HG03060 (cell line): ENCODE measurements around the gene MAGED2.
"Not testable (repeated sequence)": the region's sequence is repeated elsewhere in the genome, so short reads cannot be mapped to it uniquely, and the experiment has no call there.

Experiments
- ATAC-seq: cut with Tn5 transposase; IDR thresholded peaks from one replicate; pipeline ENCODE4 v1.9.1; 2021; ENCODE audit warnings: low read depth, moderate number of reproducible peaks; ENCODE audit not compliant: unreplicated experiment

Gene MAGED2

GRCh38 chrX:54807524-54808108 is at the start of gene MAGED2:
Gene MAGED2 (plus strand): TSS chrX:54807745. CDS start chrX:54809332, 1,587 bp downstream.
- ATAC-seq, result no peak

- ATAC-seq, result no peak
Observed at GRCh38 chrX:54758114-54759055, 49.2 kb upstream of the MAGED2 start.

- not testable (repeated sequence) for ATAC-seq
Observed at GRCh38 chrX:54774391-54775094, 33.0 kb upstream of the MAGED2 start.

GRCh38 chrX:54776061-54776460 is 31.5 kb upstream of the MAGED2 start:
- ATAC-seq, result no peak

GRCh38 chrX:54776987-54777672 is 30.4 kb upstream of the MAGED2 start:
- ATAC-seq, result no peak

GRCh38 chrX:54785901-54786300 is 21.6 kb upstream of the MAGED2 start:
- no peak for ATAC-seq

GRCh38 chrX:54786967-54787366 is 20.6 kb upstream of the MAGED2 start:
- no peak for ATAC-seq

- ATAC-seq, result no peak
Observed at GRCh38 chrX:54788446-54788845, 19.1 kb upstream of the MAGED2 start.

GRCh38 chrX:54789405-54789804 is 18.1 kb upstream of the MAGED2 start:
- ATAC-seq, result not testable (repeated sequence)

- ATAC-seq, result no peak
Observed at GRCh38 chrX:54794028-54794427, 13.5 kb upstream of the MAGED2 start.

- no peak for ATAC-seq
Observed at GRCh38 chrX:54794795-54795194, 12.8 kb upstream of the MAGED2 start.

GRCh38 chrX:54798137-54798536 is 9.4 kb upstream of the MAGED2 start, which contains the start of gene ITIH6:
Gene ITIH6 (minus strand): TSS chrX:54798255. CDS start chrX:54798210, 45 bp downstream.
- no peak for ATAC-seq

- no peak for ATAC-seq
Observed at GRCh38 chrX:54799046-54799445, 8.5 kb upstream of the MAGED2 start.

- ATAC-seq, result peak; percentile 14
Observed at GRCh38 chrX:54808109-54808604, 612 bp downstream of the MAGED2 start.

GRCh38 chrX:54808605-54809483 is 1.3 kb downstream of the MAGED2 start:
- peak; percentile 86 for ATAC-seq

- ATAC-seq, result no peak
Observed at GRCh38 chrX:54810532-54810931, 3.0 kb downstream of the MAGED2 start.

- no peak for ATAC-seq
Observed at GRCh38 chrX:54811301-54811885, 3.8 kb downstream of the MAGED2 start.

GRCh38 chrX:54812306-54812705 is 4.8 kb downstream of the MAGED2 start:
- ATAC-seq, result no peak

GRCh38 chrX:54817220-54817820 is 9.8 kb downstream of the MAGED2 start:
- no peak for ATAC-seq
